TTC549 (cell line): ENCODE results near the gene TEX44.

ENCODE experiments used
- FAIRE-seq: peaks from 2 replicates; lab custom pipeline; 2012; peaks lifted over from hg19 to GRCh38; lab: Jason Lieb, UNC

The TEX44 gene

GRCh38 chr2:231634951-231635875 lies 42.5 kb downstream of the TEX44 start:
- FAIRE-seq: no peak

GRCh38 chr2:231640241-231640640 lies 47.6 kb downstream of the TEX44 start:
- no peak for FAIRE-seq

- FAIRE-seq: no peak
Observed at GRCh38 chr2:231640641-231641111, 48.0 kb downstream of the TEX44 start.

- FAIRE-seq: no peak
Observed at GRCh38 chr2:231642631-231643494, 50.2 kb downstream of the TEX44 start.

GRCh38 chr2:231643495-231643888 lies 50.8 kb downstream of the TEX44 start:
- no peak for FAIRE-seq
